ENCODE measurements around the gene NEO1.

- no peak for TF ChIP-seq POLR2AphosphoS5 (IDR thresholded peaks at IDR 0.05; ENCODE audit: low read depth, low read length)
- TF ChIP-seq POLR2A (IDR thresholded peaks at IDR 0.05; ENCODE audit: low read depth, low read length): no peak
Observed at GRCh38 chr15:73051807-73052652, at the start of gene NEO1.

Measured in GM12892 (cell line).